Measurements from ENCODE around the gene PYGB. TPM values are rescaled to one million over a fixed set of nuclear protein-coding genes. Genes with fewer than 3 reads are reported as not detected.

The PYGB gene
- total RNA-seq, 4 donors from 2014 or later, result 63.7 to 94.6 (median 82.4) TPM

DNA sequence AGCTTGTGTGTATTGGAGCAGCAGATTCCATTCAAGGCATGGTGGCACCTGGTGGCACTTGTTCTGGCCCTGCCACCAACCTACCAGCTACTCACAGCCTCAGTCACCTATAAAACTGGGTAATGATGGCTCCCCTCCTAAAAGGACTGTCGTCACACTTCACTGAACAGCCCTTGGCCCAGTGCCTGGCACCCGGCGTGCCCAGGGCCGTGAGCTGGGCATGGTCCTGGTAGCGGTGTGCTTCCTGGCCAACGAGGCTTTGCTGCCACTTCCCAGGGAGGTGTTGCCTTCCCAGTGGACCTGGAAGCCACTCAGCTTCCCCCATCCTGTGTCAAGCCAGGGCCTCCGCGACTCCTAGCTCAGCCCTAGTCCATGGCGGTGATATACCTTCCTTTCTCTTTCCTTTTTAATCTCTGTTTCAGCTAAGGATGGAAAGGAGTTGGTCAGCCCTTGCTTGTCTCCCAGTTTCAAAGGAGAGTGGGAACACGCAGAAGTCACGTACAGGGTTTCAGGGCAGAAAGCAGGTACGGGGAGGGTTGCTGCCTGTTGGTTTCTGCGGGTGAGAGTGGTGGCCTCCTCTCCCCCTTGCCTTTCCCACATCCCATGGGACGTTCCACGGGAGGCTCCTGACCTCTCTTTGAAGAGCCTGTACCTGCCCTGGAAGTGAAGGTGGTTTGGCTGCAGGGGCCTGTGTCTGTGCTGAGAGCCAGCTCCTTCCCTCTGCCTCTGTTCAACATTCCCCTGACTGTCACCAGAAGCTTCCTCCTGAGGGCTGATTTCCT is 26.9 kb upstream of the PYGB start:
- TF ChIP-seq, protein P1, sequence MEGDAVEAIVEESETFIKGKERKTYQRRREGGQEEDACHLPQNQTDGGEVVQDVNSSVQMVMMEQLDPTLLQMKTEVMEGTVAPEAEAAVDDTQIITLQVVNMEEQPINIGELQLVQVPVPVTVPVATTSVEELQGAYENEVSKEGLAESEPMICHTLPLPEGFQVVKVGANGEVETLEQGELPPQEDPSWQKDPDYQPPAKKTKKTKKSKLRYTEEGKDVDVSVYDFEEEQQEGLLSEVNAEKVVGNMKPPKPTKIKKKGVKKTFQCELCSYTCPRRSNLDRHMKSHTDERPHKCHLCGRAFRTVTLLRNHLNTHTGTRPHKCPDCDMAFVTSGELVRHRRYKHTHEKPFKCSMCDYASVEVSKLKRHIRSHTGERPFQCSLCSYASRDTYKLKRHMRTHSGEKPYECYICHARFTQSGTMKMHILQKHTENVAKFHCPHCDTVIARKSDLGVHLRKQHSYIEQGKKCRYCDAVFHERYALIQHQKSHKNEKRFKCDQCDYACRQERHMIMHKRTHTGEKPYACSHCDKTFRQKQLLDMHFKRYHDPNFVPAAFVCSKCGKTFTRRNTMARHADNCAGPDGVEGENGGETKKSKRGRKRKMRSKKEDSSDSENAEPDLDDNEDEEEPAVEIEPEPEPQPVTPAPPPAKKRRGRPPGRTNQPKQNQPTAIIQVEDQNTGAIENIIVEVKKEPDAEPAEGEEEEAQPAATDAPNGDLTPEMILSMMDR (IDR thresholded peaks at IDR 0.05), result no peak
- no peak for ATAC-seq (ENCODE audit: low FRiP score)
- DNase-seq (ENCODE audit: low spot score), result no peak

DNA sequence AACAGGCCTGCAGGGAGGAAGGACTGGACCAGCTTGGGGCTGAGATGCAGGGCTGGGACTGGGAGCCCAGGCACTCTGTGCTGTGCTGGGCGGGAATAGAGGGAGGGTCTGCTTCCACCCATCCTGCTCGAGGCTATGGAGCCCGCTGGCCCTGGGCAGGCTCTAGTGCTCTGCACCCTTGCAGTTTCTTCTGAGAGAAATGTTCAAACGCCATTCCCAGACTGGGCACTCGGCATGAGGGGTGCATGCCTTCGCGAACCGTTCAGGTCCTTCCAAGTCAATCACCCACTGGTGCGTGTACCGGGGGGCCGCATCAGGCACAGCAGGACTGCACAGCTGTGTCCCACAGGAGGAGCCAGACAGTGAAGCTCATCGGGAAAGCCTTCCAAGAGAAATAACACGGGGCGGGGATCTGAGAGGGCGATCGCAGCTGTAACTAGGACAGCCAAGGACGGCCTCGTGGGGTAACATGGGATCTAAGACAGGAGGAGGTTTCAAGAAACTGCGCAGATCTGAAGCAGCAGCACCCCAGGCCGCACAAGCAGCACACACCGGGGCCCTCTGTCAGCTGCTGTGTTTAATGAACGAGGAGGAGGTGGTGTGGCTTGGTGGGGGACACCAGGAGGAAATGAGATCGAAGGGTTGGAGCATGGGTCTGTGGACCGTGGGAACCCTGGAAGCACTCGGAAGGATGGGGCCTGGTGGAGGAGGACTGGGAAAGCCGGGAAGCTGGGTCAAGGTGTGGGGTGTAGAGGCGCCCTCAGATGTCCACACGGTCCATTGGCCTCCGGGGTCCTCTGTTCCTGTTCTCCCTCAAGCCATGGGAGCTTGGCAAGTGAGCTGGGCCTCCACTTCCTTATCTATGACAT is 26.1 kb upstream of the PYGB start:
- ATAC-seq (ENCODE audit: low FRiP score), result no peak
- DNase-seq (ENCODE audit: low spot score), result no peak
- TF ChIP-seq, protein P1 (IDR thresholded peaks at IDR 0.05), result no peak

DNA sequence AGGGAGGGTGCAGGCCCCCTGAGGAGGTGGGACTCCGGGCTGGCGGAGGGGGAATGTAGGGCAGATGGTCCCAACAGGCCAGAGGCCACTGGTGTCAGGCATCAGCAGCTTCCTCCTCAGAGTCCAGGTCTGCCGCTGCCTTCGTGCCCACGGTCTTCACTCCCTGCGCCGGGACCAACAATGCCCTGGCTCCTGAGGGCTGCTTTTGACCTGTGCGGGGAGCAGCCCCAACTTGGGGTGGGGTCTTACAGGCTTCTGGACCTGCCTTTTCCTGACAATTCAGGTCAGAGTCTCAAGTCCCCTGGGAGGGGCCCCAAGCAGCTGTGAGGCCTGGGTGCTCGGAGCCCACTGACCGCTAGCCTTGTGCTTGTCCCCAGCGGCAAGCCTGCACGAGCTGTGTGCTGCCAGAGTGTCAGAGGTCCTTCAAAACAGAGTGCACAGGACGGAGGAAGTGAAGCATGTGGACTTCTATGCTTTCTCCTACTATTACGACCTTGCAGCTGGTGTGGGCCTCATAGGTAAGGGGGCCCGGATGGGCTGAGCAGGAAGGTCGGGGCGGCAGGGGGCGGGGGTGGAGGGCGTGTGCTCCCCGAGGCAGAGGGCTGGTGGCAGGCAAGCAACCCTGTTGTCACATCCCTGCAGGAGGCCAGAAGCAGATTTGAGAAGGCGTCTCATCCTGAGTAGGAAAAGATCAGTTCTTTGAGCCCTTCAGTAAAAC is 25.3 kb upstream of the PYGB start:
- TF ChIP-seq, protein P1 (IDR thresholded peaks at IDR 0.05), result no peak
- DNase-seq (ENCODE audit: low spot score) (no peak), ATAC-seq (ENCODE audit: low FRiP score) (no peak)

DNA sequence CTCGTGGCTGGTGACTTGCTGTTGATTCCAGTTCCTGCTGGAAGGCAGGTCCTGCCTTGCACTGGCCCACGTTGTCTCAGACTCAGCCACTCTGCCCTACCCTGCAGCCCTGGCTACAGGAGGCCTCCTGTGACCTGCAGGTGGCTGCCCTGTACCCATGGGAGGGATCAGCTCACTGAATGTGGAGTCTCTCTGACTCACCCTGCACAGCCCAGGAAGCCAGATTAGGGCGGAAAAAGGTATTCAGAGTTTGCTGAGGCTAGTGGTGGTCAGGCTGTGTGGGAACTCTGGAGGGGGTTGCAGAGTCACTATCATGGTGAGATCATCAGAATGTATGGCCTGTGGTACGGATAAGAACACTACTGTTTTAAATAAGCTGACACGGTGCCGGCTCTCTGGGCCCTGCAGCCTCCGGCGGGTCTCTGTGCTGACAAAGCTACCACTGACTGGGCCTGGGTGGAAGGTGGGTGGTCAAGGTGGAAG is 24.7 kb upstream of the PYGB start:
- no peak for ATAC-seq (ENCODE audit: low FRiP score)
- TF ChIP-seq, protein P1 (IDR thresholded peaks at IDR 0.05), result no peak
- no peak for DNase-seq (ENCODE audit: low spot score)

DNA sequence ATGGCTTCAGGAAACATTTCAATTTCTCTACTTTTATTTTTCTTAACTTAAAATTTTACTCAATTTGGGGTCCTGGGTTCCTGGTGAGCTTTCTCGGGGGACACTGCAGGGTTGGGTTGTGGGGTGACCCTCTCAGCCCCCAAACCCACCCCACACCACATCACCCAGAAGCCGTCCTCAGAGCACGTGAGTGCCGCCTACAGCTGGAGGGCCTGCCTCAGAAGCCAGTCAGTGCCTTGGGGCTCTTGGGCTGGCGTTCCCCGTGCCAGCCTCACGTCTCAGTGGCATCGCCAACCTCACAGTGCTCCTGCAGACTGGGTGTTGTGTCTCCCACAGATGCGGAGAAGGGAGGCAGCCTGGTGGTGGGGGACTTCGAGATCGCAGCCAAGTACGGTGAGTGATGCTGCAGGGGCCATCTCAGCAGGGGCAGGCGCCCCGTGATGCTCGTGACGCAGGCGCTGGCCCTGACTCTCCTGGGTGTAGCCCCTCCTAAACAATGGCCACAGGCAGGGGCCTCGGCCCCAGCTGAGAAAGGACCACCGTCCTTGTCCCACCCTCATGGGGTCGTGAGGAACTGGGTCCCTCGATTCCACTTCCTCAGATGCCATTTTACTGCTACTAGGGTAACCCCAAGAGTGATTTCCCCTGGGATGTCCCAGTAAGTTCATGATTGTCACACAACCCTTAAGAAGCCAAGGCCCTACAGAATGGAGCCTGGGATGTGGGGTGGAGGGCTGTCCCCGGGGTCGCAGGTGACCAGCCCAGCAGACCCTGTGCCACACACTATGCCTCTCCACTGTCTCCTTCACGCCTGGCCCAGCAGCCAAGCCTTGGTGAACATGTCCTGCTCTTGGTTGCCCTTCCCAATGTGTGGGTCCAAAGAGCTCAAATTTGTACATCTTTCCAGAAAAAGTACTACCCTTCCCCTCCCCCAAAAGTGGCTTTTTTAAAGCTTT is 23.8 kb upstream of the PYGB start:
- ATAC-seq (ENCODE audit: low FRiP score) (no peak), DNase-seq (ENCODE audit: low spot score) (no peak)

More for the DNA sequence above, 23.8 kb upstream of the PYGB start:
- TF ChIP-seq, protein P1 (IDR thresholded peaks at IDR 0.05), result no peak
